Measurements from ENCODE around the gene RAB4A. TPM values are rescaled to one million over a fixed set of nuclear protein-coding genes. Genes with fewer than 3 reads are reported as not detected.
A peak's percentile ranks its signal among the peaks of the same experiment; 100 is the strongest.

The RAB4A gene
- total and polyA plus RNA-seq, 9 of the 15 experiments (the other 6 are each of a cell fraction or from before 2014, with no cell fraction given): 8.3 to 61.0 (median 26.7) TPM

DNA sequence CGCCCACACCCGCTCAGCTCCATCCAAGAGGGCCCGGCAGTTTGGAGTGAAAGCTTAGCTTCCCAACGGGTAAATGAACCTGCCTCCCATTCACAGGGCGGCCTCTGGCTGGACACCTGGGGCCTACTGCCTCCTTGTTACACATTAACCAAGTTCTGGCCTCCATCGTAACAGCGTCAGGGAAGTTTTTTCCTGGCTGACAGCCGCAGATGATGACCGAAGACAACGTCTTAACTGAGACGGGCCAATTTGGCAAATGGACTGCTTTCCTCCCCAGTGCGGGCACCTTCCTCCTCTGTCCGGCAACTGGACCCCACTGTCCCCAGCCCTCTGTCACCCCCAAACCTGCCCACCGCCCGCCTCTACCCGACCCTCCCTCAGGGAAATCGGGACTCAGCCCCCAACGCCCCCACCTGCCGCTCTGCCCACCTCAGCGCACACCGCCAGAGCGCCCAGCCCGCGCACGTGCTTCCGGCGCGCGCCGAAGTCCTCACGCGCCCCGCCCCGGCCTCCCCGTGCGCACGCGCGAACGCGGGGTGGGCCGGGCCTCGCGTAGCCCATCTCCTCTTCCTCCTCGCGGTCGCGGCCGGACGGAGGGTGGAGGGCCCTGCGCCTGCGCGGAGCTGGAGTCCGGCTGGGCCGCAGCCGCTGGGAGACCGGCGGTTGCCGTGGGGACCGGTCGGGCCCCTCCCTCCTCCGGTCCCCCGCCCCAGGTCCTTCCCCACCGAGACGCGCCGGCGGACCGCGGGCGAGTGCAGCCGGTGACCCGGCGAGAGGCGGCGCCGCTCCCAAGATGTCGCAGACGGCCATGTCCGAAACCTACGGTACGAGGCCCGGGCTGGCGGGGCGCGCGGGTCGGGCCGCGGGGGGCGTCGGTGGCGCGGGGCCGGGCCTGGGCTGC, at the start of gene RAB4A (continued):
- TF ChIP-seq FOSL1 (tag; conservative IDR thresholded peaks at IDR 0.05): no peak
- TF ChIP-seq, protein P1, sequence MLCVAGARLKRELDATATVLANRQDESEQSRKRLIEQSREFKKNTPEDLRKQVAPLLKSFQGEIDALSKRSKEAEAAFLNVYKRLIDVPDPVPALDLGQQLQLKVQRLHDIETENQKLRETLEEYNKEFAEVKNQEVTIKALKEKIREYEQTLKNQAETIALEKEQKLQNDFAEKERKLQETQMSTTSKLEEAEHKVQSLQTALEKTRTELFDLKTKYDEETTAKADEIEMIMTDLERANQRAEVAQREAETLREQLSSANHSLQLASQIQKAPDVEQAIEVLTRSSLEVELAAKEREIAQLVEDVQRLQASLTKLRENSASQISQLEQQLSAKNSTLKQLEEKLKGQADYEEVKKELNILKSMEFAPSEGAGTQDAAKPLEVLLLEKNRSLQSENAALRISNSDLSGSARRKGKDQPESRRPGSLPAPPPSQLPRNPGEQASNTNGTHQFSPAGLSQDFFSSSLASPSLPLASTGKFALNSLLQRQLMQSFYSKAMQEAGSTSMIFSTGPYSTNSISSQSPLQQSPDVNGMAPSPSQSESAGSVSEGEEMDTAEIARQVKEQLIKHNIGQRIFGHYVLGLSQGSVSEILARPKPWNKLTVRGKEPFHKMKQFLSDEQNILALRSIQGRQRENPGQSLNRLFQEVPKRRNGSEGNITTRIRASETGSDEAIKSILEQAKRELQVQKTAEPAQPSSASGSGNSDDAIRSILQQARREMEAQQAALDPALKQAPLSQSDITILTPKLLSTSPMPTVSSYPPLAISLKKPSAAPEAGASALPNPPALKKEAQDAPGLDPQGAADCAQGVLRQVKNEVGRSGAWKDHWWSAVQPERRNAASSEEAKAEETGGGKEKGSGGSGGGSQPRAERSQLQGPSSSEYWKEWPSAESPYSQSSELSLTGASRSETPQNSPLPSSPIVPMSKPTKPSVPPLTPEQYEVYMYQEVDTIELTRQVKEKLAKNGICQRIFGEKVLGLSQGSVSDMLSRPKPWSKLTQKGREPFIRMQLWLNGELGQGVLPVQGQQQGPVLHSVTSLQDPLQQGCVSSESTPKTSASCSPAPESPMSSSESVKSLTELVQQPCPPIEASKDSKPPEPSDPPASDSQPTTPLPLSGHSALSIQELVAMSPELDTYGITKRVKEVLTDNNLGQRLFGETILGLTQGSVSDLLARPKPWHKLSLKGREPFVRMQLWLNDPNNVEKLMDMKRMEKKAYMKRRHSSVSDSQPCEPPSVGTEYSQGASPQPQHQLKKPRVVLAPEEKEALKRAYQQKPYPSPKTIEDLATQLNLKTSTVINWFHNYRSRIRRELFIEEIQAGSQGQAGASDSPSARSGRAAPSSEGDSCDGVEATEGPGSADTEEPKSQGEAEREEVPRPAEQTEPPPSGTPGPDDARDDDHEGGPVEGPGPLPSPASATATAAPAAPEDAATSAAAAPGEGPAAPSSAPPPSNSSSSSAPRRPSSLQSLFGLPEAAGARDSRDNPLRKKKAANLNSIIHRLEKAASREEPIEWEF (CRISPR knock-in tag; IDR thresholded peaks at IDR 0.05): no peak
- no peak for TF ChIP-seq SAFB2 (IDR thresholded peaks at IDR 0.05; ENCODE audit: borderline replicate concordance, low read depth, low read length, severe bottlenecking)
- TF ChIP-seq NONO (IDR thresholded peaks at IDR 0.05; ENCODE audit: low read depth in 2 of 2, low read length in 1 of 2): peak in 1 of 2 experiments; percentile 81
- TF ChIP-seq MXI1 (IDR thresholded peaks at IDR 0.05; ENCODE audit: low read depth, low read length): peak; percentile 58; the same call in 1 of the 2 replicates
- no peak for TF ChIP-seq PRPF4 (IDR thresholded peaks at IDR 0.05; ENCODE audit: insufficient read depth, low read depth, low read length, poor library complexity, severe bottlenecking)
- TF ChIP-seq DNMT1 (IDR thresholded peaks at IDR 0.05): no peak
- peak; percentile 91 for TF ChIP-seq RBFOX2 (IDR thresholded peaks at IDR 0.05; ENCODE audit: low read depth, low read length)
- peak; percentile 100 for TF ChIP-seq L3MBTL2 (IDR thresholded peaks at IDR 0.05)
- TF ChIP-seq NBN (IDR thresholded peaks at IDR 0.05; ENCODE audit: low read depth): no peak
- TF ChIP-seq SP1 (CRISPR knock-in tag; IDR thresholded peaks at IDR 0.05): peak; percentile 68; the same call in 1 of the 2 replicates
- TF ChIP-seq SREBF1 (IDR thresholded peaks at IDR 0.05; ENCODE audit: borderline replicate concordance, low read depth, low read length): no peak
- no peak for TF ChIP-seq CBFB (CRISPR knock-in tag; IDR thresholded peaks at IDR 0.05)
- no peak for TF ChIP-seq PURB (CRISPR knock-in tag; IDR thresholded peaks at IDR 0.05; ENCODE audit: low read depth)
- TF ChIP-seq SRSF7 (optimal IDR thresholded peaks at IDR 0.05; ENCODE audit: low read depth, low read length): no peak
- TF ChIP-seq RFX5 (IDR thresholded peaks at IDR 0.05; ENCODE audit: low read depth, low read length): no peak
- TF ChIP-seq PCBP2 (IDR thresholded peaks at IDR 0.05; ENCODE audit: low read depth, low read length, poor library complexity, severe bottlenecking): no peak
- TF ChIP-seq, protein P2, sequence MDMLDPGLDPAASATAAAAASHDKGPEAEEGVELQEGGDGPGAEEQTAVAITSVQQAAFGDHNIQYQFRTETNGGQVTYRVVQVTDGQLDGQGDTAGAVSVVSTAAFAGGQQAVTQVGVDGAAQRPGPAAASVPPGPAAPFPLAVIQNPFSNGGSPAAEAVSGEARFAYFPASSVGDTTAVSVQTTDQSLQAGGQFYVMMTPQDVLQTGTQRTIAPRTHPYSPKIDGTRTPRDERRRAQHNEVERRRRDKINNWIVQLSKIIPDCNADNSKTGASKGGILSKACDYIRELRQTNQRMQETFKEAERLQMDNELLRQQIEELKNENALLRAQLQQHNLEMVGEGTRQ (CRISPR knock-in tag; IDR thresholded peaks at IDR 0.05): peak; percentile 48; the same call in 1 of the 2 replicates
- peak; percentile 80 for TF ChIP-seq PCBP1 (IDR thresholded peaks at IDR 0.05; ENCODE audit: low read depth, low read length, poor library complexity, severe bottlenecking)
- peak; percentile 62; the same call in 1 of the 2 replicates for TF ChIP-seq GTF2E2 (tag; IDR thresholded peaks at IDR 0.05)
- TF ChIP-seq HDAC1 (IDR thresholded peaks at IDR 0.05): peak in 1 of 2 experiments; percentile 97; a peak in 2 of 4 replicates
